ENCODE measurements around the gene VIT.
"Not testable (repeated sequence)": the region's sequence is repeated elsewhere in the genome, so short reads cannot be mapped to it uniquely, and the experiment has no call there.

The VIT gene

GRCh38 chr2:36807223-36807886 is 110.8 kb downstream of the VIT start:
- FAIRE-seq (no peak), DNase-seq (ENCODE audit: insufficient read length, low spot score) (no peak)
- TF ChIP-seq POLR2A (IDR thresholded peaks at IDR 0.05; ENCODE audit: low read depth, low read length) = no peak

DNA sequence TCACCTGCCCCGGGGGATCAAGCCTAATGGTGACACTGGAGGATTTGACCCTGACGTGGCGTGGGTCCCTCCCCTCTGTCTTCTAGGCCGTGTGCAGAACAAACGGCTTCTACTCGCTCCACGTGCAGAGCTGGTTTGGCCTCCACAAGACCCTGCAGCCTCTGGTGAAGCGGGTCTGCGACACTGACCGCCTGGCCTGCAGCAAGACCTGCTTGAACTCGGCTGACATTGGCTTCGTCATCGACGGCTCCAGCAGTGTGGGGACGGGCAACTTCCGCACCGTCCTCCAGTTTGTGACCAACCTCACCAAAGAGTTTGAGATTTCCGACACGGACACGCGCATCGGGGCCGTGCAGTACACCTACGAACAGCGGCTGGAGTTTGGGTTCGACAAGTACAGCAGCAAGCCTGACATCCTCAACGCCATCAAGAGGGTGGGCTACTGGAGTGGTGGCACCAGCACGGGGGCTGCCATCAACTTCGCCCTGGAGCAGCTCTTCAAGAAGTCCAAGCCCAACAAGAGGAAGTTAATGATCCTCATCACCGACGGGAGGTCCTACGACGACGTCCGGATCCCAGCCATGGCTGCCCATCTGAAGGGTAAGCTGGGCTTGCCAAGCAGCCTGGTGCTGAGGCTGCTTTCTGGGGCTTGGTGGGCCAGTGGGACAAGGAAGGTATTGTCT is 112.0 kb downstream of the VIT start:
- TF ChIP-seq POLR2A (IDR thresholded peaks at IDR 0.05; ENCODE audit: low read depth, low read length) = no peak
- DNase-seq (ENCODE audit: insufficient read length, low spot score) = no peak
- FAIRE-seq = no peak

GRCh38 chr2:36809069-36809445 is 112.5 kb downstream of the VIT start:
- DNase-seq (ENCODE audit: insufficient read length, low spot score) = no peak
- TF ChIP-seq POLR2A (IDR thresholded peaks at IDR 0.05; ENCODE audit: low read depth, low read length) = no peak
- no peak for FAIRE-seq

DNA sequence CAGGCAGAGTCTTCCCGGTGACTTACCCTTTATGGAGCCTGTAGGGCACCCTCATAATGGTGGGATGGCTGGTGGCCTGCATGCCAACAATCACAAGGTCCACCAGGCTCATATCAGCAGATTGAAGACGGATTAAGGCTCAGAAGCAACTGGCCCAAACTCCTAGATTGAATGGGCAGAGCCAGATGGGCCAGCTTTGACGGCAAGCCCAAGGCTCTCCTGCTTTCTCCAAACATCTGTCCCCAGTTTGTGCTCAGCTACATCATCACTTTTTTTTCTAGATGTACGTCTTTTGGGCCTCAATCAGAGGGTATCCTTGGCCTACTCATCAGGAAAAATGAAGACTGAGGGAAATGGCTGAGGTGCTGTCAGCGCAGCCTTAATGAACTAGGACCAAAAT is 114.6 kb downstream of the VIT start:
- FAIRE-seq = no peak
- no peak for TF ChIP-seq POLR2A (IDR thresholded peaks at IDR 0.05; ENCODE audit: low read depth, low read length)

DNA sequence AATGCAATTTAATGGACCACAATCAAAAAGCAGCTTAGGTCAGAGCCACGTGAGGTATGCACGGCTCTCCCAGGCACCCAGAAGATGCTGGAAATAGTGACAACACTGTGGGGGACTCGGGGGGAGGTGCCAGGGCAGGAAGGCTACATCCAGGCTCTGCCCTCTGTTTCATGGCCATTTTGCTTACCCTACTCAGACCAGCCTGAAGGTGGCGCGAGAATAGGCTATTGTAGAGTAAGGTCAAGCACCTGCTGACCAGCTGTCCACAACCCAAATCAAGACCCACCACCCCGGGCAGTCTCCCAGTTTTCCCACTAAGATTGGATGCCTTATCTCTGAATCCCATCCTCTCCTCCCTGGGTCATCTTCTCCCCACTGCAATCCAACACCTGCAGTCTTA is 115.7 kb downstream of the VIT start:
- DNase-seq (ENCODE audit: insufficient read length, low spot score) = peak; percentile 35
- no peak for TF ChIP-seq POLR2A (IDR thresholded peaks at IDR 0.05; ENCODE audit: low read depth, low read length)
- FAIRE-seq = no peak

More for the DNA sequence above, 114.6 kb downstream of the VIT start:
- no peak for DNase-seq (ENCODE audit: insufficient read length, low spot score)

- FAIRE-seq (no peak), DNase-seq (ENCODE audit: insufficient read length, low spot score) (no peak)
- TF ChIP-seq POLR2A (IDR thresholded peaks at IDR 0.05; ENCODE audit: low read depth, low read length) = no peak
Measured at GRCh38 chr2:36818542-36818941, 122.0 kb downstream of the VIT start.

DNA sequence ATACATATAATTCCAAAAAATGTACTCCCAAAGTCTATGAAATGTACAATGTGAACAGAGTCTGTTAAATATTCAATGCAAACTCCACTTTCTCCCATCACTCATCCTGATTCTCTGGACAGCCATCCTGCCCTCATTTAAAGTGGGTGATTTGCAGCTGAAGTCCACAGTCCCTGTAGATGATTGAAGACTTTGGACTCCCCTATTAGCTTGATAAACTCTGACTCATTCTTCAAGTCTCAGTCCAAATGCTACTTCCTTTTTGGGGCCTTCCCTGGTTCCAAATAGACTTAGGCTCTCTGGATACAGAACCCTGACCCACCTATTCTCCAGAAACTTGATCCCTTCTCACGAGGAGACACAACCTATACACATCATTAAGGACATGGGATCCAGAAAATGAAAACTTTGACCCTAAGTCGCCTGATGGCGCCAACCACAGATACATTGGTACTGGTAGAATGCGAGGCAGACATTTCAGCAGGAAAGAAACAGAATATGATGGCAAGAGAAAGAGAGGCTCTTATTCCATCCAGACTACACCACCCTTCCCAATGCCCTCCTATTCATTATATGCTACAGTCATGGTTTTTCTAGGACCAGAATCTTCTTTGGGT is 122.7 kb downstream of the VIT start:
- TF ChIP-seq POLR2A (IDR thresholded peaks at IDR 0.05; ENCODE audit: low read depth, low read length) = no peak
- no peak for DNase-seq (ENCODE audit: insufficient read length, low spot score)
- no peak for FAIRE-seq

GRCh38 chr2:36820942-36821605 is 124.6 kb downstream of the VIT start:
- FAIRE-seq (no peak), DNase-seq (ENCODE audit: insufficient read length, low spot score) (no peak)
- TF ChIP-seq POLR2A (IDR thresholded peaks at IDR 0.05; ENCODE audit: low read depth, low read length) = no peak

GRCh38 chr2:36823862-36824261 is 127.4 kb downstream of the VIT start:
- no peak for TF ChIP-seq POLR2A (IDR thresholded peaks at IDR 0.05; ENCODE audit: low read depth, low read length)
- no peak for DNase-seq (ENCODE audit: insufficient read length, low spot score)
- FAIRE-seq = no peak

DNA sequence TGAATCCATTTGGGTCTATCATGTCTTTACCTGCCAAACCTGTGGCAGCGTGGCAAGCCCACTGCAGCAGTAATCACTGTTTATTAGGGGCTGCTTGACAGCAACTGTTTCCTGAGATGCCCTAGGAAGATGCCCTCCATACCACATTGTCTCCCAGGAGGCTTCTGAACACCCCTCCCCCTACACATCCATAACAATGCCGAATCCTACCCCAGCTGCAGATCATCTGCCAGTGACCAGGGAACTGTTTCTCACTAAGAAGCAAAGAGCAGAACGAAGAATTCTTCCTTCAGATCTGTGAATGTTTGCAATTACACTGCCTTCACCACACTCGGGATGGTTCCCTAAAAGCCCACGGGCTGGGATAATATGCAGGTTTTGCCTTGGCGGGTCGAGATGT is 127.8 kb downstream of the VIT start:
- DNase-seq (ENCODE audit: insufficient read length, low spot score) = no peak
- TF ChIP-seq POLR2A (IDR thresholded peaks at IDR 0.05; ENCODE audit: low read depth, low read length) = no peak
- FAIRE-seq = no peak

DNA sequence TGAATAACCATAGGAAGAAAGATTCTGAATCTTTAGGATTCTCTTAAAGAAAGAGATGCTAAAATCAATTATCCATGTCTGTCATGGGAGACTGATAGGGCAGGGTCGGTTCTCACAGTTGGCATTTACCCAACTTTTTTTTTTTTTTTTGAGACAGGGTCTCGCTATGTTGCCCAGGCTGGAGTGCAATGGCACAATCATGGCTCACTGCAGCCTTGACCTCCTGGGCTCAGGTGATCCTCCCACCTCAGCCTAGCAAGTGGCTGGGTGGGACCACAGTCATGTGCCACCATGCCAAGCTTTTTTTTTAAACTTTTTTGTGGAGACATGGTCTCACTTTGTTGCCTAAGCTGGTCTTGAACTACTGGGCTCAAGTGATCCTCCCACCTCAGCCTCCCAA is 128.2 kb downstream of the VIT start:
- not testable (repeated sequence) for FAIRE-seq; DNase-seq (ENCODE audit: insufficient read length, low spot score)

- no peak for FAIRE-seq
- DNase-seq (ENCODE audit: insufficient read length, low spot score) = no peak
- TF ChIP-seq POLR2A (IDR thresholded peaks at IDR 0.05; ENCODE audit: low read depth, low read length) = no peak
Measured at GRCh38 chr2:36831185-36831584, 134.7 kb downstream of the VIT start.

DNA sequence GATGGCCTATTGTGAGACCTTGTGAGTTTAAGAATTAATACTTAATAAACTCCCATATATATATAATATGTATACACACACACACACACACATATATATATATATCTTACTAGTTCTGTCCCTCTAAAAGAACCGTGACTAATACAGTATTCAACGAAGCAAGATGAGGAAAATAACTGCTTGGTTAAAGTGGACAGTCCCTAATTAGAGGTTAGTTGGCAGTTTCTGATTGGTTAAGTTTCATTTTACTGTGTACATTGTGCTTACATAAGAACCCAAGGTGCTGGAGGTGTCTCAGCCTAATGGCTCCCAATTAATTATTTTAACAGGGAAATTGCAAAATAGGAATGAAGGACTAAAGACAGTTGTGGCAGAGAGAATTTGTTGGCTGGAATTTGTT is 137.7 kb downstream of the VIT start:
- DNase-seq (ENCODE audit: insufficient read length, low spot score) = no peak
- FAIRE-seq = no peak
- TF ChIP-seq POLR2A (IDR thresholded peaks at IDR 0.05; ENCODE audit: low read depth, low read length) = no peak

DNA sequence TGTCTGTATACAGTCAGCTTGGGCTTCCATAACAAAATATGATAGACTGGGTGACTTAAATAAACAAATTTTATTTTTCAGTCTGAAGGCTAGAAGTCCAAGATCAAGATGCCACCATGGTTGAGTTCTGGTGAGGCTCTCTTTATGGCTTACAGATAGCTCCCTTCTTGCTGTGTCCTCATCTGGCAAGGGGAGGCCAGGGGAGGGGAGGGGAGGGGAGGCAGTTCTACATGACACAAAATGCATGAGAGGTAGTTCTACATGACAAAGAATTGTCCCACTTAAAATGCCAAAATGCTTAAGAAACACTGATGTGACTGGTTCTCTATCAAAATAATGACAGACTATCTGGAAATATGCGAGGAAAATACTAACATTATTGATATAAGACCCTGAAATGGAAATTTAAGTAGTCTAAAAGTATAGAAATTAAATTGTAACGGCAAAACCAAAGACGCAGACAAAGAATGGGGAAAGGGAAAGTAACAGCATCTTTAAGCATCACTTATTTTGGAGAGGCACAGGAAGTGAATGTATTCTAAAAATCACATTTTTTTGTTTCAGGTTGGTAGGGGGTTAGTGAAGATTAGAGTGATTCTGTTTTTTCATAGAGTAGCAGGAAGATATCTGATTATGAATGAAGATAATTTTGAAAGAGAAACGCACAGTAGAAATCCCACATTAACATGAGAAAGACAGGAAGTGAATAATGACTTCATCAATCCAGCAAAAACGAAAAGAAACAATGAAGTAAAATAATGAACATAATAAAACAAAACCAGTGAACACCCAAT is 138.4 kb downstream of the VIT start:
- FAIRE-seq = no peak
- DNase-seq (ENCODE audit: insufficient read length, low spot score) = no peak
- TF ChIP-seq POLR2A (IDR thresholded peaks at IDR 0.05; ENCODE audit: low read depth, low read length) = no peak
